GM19452 (cell line): Measurements from ENCODE around the gene ADAMTS14.

Experiments
- ATAC-seq: cut with Tn5 transposase; IDR thresholded peaks from one replicate; pipeline ENCODE4 v1.9.1; 2021; ENCODE audit not compliant: unreplicated experiment

The ADAMTS14 gene

DNA sequence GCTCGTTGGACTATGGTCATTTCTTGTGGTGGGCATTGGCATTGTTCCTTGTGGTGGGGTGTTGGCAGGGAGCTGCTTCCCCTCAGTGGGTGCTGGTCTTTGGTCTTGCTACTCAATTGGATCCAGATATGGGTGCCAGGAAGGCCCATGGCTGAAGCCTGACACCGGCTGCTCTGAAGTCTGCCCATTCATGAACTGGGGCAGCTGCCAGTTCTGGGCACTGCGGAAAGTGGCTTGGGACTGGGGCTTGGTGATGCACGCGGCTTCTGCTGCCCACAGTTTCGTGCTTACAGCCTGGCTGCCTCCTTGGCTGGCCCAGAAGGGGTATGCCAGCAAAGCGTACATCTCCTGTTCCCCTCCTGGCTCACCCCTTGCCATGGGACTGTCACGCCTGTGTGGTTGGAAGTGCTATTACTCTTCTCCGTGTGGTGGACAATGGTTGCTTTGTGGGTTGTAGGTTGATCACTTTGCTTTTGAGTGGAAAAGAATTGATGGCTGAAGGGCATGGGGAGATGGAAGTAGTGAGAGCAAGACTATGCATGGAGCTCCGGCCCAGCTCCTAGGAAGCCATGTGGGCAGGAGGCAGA lies 54.7 kb downstream of the ADAMTS14 start:
- ATAC-seq, result no peak

DNA sequence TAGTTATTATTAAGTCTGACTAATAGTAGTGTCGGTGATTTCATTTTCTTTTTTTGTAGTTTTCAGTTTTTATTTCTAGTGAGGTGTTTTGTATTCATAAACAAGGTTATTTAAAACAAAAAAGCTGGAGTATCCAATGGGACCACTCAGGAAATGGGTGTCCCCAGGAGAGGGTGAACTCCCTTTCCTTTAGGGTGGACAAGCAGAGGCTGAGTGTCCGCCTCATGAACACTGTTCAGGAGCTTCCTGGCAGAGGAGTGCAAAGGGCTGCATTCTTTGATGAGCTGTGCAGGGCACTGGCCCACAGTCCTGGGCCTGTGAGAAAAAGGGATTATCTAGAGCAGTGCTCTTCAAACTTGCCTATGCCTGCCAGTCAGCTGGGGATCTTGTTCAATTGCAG lies 56.0 kb downstream of the ADAMTS14 start:
- ATAC-seq, result no peak

DNA sequence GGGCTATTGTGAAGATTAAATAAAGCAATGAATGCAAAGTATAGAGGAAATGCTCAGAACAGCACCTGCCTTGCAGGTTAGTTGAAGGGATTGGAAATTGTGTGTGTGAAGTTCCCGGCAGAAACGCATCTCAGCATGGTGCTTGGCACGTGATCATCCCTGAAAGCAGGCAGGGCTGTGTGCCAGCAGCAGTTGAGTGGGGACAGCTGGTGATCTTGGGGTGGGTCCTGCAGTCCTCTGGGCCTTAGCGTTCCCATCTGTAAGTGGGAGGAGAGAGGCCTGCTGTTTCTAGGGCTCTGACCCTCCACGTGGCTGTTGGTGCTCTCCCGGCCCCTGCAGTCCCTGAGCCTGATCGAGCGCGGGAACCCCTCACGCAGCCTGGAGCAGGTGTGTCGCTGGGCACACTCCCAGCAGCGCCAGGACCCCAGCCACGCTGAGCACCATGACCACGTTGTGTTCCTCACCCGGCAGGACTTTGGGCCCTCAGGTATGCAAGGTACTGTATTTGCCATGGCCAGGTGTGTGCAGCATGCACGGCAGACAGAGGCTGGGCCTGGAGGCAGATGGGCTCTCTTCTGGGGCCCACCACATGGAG lies 57.6 kb downstream of the ADAMTS14 start:
- ATAC-seq, result no peak

DNA sequence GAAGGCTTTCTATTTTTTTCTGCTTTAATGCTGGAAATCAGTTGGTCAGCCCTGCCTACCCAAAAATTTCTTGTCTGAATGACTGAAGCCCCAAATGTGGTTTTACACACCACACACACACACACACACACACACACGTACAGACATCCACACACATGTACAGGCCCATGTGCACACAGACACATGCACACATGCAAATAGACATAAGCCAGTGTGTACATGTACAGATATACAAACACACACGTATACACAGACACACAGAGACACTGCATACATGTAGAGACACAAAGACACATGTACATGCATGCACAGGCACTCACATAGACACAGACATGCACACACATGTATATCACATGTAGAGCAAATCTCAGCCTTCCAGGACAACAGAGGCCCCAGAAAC lies 58.6 kb downstream of the ADAMTS14 start:
- ATAC-seq, result no peak

- no peak for ATAC-seq
Observed at GRCh38 chr10:70732569-70732968, 60.3 kb downstream of the ADAMTS14 start.

GRCh38 chr10:70733051-70733450 lies 60.7 kb downstream of the ADAMTS14 start:
- no peak for ATAC-seq

DNA sequence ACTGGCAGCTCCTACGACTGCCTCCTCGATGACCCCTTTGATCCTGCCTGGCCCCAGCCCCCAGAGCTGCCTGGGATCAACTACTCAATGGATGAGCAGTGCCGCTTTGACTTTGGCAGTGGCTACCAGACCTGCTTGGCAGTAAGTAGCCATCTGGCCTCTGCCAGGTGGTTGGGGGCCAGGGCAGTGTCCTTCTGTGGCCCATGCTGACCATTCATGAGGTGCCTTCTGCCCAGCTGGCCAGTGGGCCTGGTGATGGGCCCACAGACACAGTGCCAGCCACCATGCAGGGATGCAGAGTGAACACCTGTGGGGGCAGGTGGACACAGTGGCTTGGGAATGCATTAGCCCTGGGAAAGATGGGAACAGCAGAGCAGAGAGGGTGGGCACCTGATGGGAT lies 62.9 kb downstream of the ADAMTS14 start:
- ATAC-seq, result no peak

DNA sequence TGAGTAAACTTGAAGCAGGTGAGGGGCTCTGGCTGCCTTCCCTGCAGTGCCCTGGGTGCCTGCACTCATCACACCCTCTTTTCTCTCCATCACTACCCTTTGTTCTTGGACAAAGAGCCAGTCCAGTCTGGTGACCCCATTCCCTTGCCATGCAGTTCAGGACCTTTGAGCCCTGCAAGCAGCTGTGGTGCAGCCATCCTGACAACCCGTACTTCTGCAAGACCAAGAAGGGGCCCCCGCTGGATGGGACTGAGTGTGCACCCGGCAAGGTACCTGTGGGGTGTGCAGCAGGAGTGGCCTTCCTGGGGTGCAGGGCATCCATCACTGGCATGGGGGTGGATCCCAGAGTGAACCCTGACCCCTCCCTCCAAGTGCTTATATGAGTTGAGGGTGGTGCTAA lies 64.2 kb downstream of the ADAMTS14 start:
- no peak for ATAC-seq

- ATAC-seq, result no peak
Observed at GRCh38 chr10:70737250-70737649, 64.9 kb downstream of the ADAMTS14 start.

DNA sequence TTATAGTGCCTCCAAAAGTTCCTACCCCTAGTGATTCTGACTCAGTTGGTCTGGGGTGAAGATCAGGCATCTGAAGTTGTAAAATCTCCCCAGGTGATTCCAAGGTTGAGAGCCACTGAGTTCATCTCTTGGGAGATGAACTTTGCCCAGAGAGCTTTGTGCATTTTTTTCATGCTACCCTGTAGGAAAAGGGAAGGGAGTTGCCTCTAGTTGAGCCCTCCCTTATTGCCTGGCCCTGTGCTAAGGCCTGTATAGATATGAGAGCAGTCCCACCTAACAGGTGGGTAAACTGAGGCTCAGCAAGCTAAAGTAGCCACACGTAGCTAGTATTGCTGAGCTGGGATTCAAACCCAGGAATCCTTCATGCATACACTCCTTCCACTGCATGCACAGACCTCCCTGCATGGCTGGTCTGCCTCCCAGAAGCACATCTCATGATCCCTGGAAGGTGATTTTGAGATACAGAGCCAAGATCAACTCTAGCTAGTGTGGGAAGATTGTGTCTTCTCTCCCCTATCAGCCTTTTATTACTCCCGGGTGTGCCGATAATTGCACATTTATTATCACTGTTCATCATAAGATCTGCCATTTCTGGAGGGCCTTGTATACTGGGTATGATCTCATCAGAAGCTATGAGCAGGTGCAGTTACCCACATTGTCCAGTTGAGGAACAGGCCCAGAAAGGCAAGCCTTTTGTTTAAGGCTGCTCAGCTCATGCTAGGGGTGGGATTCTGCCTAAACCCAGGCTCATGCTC lies 65.9 kb downstream of the ADAMTS14 start:
- ATAC-seq, result no peak

- no peak for ATAC-seq
Observed at GRCh38 chr10:70738761-70739121, 66.4 kb downstream of the ADAMTS14 start.

GRCh38 chr10:70740406-70741288 lies 68.3 kb downstream of the ADAMTS14 start:
- ATAC-seq, result no peak

DNA sequence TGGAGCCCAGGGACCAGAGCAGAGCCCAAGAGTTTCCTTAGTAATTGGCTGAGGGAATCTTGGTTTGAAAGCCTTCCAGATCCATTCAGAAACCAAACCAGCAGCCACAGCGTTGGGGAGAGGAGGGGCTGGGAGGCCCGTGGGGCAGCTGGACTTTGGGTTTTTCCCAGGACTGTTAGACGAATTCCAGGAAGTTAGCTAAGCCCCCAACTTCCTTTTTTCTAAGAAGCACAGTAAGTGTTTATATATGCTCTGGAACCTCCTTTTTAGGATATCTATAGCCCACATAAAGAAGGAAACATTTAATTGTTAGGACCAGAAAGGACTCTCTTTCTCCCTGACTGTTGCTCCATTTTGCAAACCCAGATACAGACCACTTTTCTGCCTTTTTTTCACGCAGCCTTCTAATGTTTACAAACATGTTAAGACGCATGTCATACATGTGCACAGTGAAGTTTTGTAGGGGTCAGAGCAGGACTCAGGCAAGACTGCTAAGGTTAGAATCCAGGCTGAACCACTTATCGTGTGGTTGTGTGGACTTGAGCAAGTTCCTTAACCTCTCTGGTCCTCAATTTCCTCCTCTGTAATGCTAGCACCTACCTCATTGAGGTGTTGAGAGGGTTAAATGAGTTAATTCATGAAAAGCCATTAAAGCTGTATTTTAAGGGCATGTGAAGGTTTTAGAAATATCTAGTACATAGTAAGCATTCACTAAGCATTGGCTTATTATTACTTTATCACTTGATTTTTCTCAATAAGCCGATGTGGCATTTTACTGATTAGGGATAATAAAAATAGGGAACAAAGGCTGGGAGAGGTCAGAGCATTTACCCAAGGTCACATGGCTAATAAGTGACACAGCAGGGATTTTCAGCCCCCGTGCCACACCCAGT lies 70.5 kb downstream of the ADAMTS14 start:
- ATAC-seq, result no peak

DNA sequence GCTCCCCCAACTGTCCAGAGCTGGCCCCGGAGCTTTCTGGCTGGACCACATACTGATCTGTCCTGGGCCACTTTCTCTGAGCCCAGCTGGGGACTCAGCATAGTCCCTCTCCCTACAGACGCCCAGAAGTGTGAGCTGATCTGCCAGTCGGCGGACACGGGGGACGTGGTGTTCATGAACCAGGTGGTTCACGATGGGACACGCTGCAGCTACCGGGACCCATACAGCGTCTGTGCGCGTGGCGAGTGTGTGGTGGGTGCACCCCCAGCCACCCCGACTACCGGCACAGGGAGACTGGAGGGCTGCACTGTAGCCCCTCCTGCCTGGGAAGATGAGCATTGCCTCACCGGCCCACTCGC lies 71.1 kb downstream of the ADAMTS14 start:
- ATAC-seq, result no peak

DNA sequence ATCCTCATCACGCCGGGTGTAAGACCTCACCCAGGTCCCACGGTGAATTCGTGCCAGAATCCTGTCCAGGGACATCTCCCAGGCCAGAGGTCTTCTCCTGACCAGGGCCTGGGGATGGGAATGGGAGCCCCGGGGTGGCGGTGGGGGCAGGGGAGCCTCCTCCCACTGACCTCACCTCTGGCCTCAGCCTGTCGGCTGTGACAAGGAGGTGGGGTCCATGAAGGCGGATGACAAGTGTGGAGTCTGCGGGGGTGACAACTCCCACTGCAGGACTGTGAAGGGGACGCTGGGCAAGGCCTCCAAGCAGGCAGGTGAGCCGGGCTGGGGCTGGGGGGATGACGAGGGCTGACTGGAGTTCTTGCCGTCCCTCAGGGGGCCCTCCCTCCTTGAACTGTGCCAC lies 71.6 kb downstream of the ADAMTS14 start:
- ATAC-seq, result no peak

DNA sequence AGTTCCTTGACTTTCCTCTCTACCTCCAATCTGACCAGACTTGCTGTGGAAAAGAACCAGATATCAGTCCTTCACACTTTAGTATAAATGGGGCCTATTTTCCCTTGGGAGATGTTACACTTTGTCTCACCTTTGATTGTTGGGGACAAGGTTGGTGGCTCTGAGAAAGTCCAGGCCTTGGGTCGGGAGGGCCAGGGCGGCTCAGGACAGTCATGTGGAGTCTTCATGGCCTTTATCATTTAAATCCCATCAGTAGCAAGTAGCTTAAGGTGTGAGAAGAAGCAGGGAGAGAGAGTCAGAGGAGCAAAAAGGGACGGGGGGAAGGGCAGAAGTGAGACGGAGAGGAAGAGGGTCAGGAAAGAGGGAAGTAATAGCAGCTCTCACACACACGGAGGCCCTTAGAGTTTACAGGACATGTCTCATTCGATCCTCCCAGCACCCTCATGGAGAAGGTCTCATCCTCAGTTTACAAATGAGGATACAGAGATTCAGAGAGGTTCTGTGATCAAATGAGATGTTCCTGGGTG lies 72.4 kb downstream of the ADAMTS14 start:
- ATAC-seq, result no peak

GRCh38 chr10:70745555-70745954 lies 73.2 kb downstream of the ADAMTS14 start:
- ATAC-seq, result no peak

DNA sequence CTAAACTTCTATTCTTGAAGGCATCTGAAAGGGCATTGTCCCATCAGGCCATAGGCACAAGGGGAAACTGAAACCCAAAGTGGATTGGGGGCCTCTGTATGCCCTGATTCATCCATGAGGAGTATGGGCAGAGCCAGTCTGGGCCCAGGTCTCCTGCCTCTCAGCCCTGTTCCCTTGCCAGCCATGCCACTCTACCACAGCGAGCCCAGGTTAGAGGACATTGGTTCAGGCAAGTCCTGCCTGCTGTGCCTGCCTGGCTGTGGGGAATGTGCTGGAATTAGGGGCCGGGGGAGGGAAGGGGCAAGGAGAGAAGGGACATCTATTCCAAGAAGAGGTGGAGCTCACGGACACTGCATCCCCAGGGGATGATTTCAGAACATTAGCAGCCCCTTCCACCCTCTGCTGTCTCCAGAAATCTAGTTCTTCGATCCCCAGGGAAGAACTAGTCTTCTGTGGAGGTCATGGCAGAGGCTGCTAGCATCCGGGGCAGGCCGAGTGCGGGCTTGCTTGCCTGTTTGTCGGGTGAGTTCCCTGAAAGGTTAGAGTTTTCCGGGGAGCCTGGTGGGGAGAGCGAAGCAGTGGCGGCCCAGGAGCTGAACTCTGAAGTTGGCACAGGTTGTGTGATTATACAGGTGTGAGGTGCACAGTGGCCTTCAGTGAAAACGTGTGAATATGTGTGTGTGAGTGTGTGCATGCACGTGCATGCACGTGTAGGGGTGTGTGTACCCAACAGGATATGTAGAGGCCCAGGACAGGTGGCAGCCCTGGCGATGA lies 75.1 kb downstream of the ADAMTS14 start:
- ATAC-seq, result no peak

DNA sequence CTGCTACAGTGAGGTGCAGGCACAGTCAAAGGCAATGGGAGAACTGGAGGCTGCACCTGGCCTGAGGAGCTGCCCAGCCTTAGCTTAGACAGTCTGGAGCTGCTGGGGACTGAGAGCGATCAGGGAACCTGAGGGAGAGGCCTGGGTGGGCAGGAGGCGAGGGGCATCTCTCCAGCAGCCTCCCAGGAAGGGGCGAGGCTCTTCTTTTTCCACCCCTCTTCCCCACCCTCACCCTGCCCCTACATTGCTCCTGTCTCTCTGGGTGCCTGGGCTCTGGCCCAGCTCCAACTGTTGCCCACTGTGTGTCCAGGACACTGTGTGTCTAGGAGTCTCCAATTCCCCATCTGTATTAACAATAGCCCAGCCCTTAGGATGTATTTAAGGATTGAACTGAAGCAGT lies 76.0 kb downstream of the ADAMTS14 start:
- ATAC-seq, result no peak
